ENCODE data around the gene TNFRSF1A. TPM values are rescaled to one million over a fixed set of nuclear protein-coding genes. Genes with fewer than 3 reads are reported as not detected.
"Not testable (repeated sequence)": the region's sequence is repeated elsewhere in the genome, so short reads cannot be mapped to it uniquely, and the experiment has no call there.

The TNFRSF1A gene
- total and polyA plus RNA-seq, 2 donors from 2014 or later = 99.6 to 186 TPM

GRCh38 chr12:6338955-6339354, 2.9 kb downstream of the TNFRSF1A start:
- no peaks in the 10 kb centered on the region for H3K27me3 ChIP-seq (ENCODE audit: control insufficient read depth, insufficient read depth, low read length)
- FAIRE-seq (no peak), DNase-seq (no peak)
- peaks cover 7 to 61% (median 55%) of the 10 kb centered on the region in 3 donors for H3K4me1 ChIP-seq (ENCODE audit: control insufficient read depth in 2 of 3, insufficient read depth in 2 of 3, low read depth in 1 of 3, low read length in 3 of 3)
- H3K27ac ChIP-seq (ENCODE audit: low read depth in 2 of 2, low read length in 2 of 2) = peak overlapping the region; percentile 99 to 100
- no peak for TF ChIP-seq CTCF (IDR thresholded peaks at IDR 0.05; ENCODE audit: borderline replicate concordance, extremely low read depth, insufficient read depth)
- H3K36me3 ChIP-seq (ENCODE audit: control insufficient read depth in 2 of 3, insufficient read depth in 3 of 3, low read length in 3 of 3) = peaks cover 0 to 8% (median 6%) of the 10 kb centered on the region in 3 donors
- no peaks in the 10 kb centered on the region for H3K9me3 ChIP-seq (ENCODE audit: control insufficient read depth in 2 of 3, insufficient read depth in 1 of 3, low read length in 3 of 3)
- intact Hi-C loops (cut with DNase I) = loop anchor here (10.0 kb wide), 1 partner anchor 116 kb away; the partner anchor contains the start of gene TAPBPL
- H3K4me3 ChIP-seq (ENCODE audit: low read length in 3 of 3) = peak overlapping the region; percentile 26 to 93 (median 92)
- peak overlapping the region in 1 of 3 donors; percentile 99 for H3K9ac ChIP-seq (ENCODE audit: low read length in 3 of 3)

- peak in 1 of 5 donors; percentile 61 for DNase-seq
- not testable (repeated sequence) for H3K27me3 ChIP-seq (ENCODE audit: control insufficient read depth, insufficient read depth, low read length); H3K9me3 ChIP-seq (ENCODE audit: control insufficient read depth in 2 of 3, insufficient read depth in 1 of 3, low read length in 3 of 3); FAIRE-seq
- peak overlapping the region; percentile 99 to 100 for H3K27ac ChIP-seq (ENCODE audit: low read depth in 2 of 2, low read length in 2 of 2)
- H3K9ac ChIP-seq (ENCODE audit: low read length in 3 of 3) = peak overlapping the region in 1 of 3 donors; percentile 99
- peaks cover 1 to 12% (median 10%) of the 10 kb centered on the region in 3 donors for H3K36me3 ChIP-seq (ENCODE audit: control insufficient read depth in 2 of 3, insufficient read depth in 3 of 3, low read length in 3 of 3)
- peaks cover 7 to 61% (median 55%) of the 10 kb centered on the region in 3 donors for H3K4me1 ChIP-seq (ENCODE audit: control insufficient read depth in 2 of 3, insufficient read depth in 2 of 3, low read depth in 1 of 3, low read length in 3 of 3)
- peak overlapping the region in 2 of 3 donors; percentile 92 to 93 for H3K4me3 ChIP-seq (ENCODE audit: low read length in 3 of 3)
- intact Hi-C loops (cut with DNase I) = loop anchor here (10.0 kb wide), 1 partner anchor 116 kb away; the partner anchor contains the start of gene TAPBPL
Measured at GRCh38 chr12:6338536-6338935, 3.3 kb downstream of the TNFRSF1A start.

GRCh38 chr12:6337958-6338433, 3.9 kb downstream of the TNFRSF1A start:
- Histone ChIP-seq H3K27me3 (ENCODE audit: control insufficient read depth, insufficient read depth, low read length) (no peaks in the 10 kb centered on the region), H3K36me3 (ENCODE audit: control insufficient read depth in 2 of 3, insufficient read depth in 3 of 3, low read length in 3 of 3) (peaks cover 4 to 17% (median 15%) of the 10 kb centered on the region in 3 donors), H3K4me3 (ENCODE audit: low read length in 3 of 3) (peak overlapping the region in 2 of 3 donors; percentile 92 to 93), H3K27ac (ENCODE audit: low read depth in 2 of 2, low read length in 2 of 2) (peak overlapping the region; percentile 99 to 100), H3K4me1 (ENCODE audit: control insufficient read depth in 2 of 3, insufficient read depth in 2 of 3, low read depth in 1 of 3, low read length in 3 of 3) (peaks cover 7 to 62% (median 55%) of the 10 kb centered on the region in 3 donors), H3K9me3 (ENCODE audit: control insufficient read depth in 2 of 3, insufficient read depth in 1 of 3, low read length in 3 of 3) (no peaks in the 10 kb centered on the region), H3K9ac (ENCODE audit: low read length in 3 of 3) (peak overlapping the region in 1 of 3 donors; percentile 99)
- no peak for TF ChIP-seq CTCF (IDR thresholded peaks at IDR 0.05; ENCODE audit: borderline replicate concordance, extremely low read depth, insufficient read depth)
- DNase-seq = peak in 1 of 5 donors; percentile 51
- no peak for FAIRE-seq
- intact Hi-C loops (cut with DNase I) = loop anchor here (10.0 kb wide), 1 partner anchor 117 kb away; the partner anchor contains the start of gene TAPBPL

All from kidney (tissue), 14 donors.